RWPE1 (cell line): ENCODE data around the gene PWWP2B.

Experiments
- CTCF ChIA-PET: fragments of 350-600 bp; sonication (Branson Sonifier 250); formaldehyde crosslinking; extraction: SDS; loops from one replicate; lab custom pipeline; 2021; lab: Yijun Ruan, JAX
- POLR2A ChIA-PET: fragments of 400-600 bp; formaldehyde crosslinking; extraction: SDS; loops from one replicate; lab custom pipeline; 2020; ENCODE audit warnings: antibody characterized with exemption; ENCODE audit not compliant: low non-redundant PET; lab: Yijun Ruan, JAX
- DNase-seq: peaks from one replicate; pipeline ENCODE4 v3.0.0; 2012; ENCODE audit warnings: low spot score
- H3K27ac ChIP-seq: fragments of 450-650 bp; 2 replicates; pipeline ENCODE4 v1.5.1; 2017
- TF ChIP-seq, protein P1 (sequence below): fragments of 450-650 bp; conservative IDR thresholded peaks from 2 replicates; pipeline ENCODE4 v1.5.1; 2017; ENCODE audit warnings: low read depth, mild to moderate bottlenecking

The PWWP2B gene

DNA sequence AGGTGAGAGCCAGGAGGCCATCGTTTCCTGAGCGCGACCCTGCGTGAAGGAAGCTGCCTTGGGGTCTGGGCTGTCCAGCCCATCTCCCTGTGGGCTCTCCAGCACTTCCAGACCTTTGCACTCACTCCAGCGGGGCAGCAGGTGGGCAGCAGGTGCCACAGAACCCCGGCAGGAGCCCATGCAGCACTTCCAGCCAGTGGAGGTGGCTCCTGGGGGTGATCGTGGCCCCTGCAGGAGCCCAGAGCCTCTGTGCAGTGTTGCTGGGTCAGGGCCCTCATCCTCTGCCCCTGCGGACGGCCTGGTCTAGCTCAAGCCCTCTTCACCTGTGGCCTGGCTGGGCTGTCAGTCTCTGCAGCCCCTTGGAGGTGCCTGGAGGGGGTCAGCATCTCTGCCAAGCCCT is 59.9 kb downstream of the PWWP2B start:
- ChIA-PET CTCF (interaction anchor here (0.5 to 1.0 kb wide), 3 partner anchors 182 to 434 kb away, joined by 3 read pairs; no protein-coding TSS in a partner anchor), POLR2A (no interaction called here)
- TF ChIP-seq, protein P1, sequence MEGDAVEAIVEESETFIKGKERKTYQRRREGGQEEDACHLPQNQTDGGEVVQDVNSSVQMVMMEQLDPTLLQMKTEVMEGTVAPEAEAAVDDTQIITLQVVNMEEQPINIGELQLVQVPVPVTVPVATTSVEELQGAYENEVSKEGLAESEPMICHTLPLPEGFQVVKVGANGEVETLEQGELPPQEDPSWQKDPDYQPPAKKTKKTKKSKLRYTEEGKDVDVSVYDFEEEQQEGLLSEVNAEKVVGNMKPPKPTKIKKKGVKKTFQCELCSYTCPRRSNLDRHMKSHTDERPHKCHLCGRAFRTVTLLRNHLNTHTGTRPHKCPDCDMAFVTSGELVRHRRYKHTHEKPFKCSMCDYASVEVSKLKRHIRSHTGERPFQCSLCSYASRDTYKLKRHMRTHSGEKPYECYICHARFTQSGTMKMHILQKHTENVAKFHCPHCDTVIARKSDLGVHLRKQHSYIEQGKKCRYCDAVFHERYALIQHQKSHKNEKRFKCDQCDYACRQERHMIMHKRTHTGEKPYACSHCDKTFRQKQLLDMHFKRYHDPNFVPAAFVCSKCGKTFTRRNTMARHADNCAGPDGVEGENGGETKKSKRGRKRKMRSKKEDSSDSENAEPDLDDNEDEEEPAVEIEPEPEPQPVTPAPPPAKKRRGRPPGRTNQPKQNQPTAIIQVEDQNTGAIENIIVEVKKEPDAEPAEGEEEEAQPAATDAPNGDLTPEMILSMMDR = no peak
- no peak for DNase-seq
- H3K27ac ChIP-seq = no peak overlapping the region

DNA sequence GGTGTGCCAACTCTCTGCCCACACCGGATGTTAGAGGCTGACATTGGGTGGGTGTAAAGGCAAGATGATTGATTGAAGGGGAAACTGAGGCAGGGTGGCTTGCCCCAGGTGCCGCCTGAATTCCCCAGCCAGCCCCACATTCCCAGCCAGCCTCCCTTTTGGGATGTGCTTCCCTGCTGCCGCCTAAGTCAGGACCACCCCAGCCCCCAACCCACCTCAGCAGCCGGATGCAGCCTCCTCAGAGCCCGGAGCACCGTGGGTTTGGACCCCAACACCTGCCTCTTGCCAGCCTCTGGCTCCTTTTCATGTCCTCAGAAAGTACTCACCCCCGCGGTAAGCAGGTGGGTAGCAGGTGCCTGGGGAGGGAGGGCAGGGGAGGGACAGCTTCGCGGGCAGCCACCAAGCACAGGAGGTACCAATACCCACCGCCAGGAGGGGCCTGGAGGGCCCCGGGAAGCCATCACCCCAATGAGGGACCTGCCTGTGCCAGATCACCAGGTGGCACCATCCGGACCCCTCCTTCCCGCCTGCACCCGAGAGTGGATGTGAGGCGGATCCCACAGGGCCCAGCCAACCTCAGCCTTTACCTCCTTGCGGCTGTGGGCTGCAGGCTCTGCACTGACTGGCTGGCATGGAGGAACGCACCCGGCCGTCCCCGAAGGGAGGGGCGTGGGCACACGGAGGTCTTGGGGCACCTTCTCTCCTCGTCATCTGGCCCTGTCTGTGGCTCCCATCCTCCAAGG is 60.5 kb downstream of the PWWP2B start:
- H3K27ac ChIP-seq = no peak overlapping the region
- POLR2A ChIA-PET = no interaction called here
- TF ChIP-seq, protein P1 = no peak
- CTCF ChIA-PET = interaction anchor here (0.5 to 2.0 kb wide), 3 partner anchors 178 to 183 kb away, joined by 3 to 13 read pairs (median 3); no protein-coding TSS in a partner anchor
- DNase-seq = no peak

GRCh38 chr10:132458071-132458585 is 61.1 kb downstream of the PWWP2B start:
- ChIA-PET CTCF (interaction anchor here (1.0 to 2.4 kb wide), 4 partner anchors 79 to 181 kb away, joined by 3 to 13 read pairs (median 6); no protein-coding TSS in a partner anchor), POLR2A (no interaction called here)
- DNase-seq = no peak
- H3K27ac ChIP-seq = no peak overlapping the region
- TF ChIP-seq, protein P1 = no peak

DNA sequence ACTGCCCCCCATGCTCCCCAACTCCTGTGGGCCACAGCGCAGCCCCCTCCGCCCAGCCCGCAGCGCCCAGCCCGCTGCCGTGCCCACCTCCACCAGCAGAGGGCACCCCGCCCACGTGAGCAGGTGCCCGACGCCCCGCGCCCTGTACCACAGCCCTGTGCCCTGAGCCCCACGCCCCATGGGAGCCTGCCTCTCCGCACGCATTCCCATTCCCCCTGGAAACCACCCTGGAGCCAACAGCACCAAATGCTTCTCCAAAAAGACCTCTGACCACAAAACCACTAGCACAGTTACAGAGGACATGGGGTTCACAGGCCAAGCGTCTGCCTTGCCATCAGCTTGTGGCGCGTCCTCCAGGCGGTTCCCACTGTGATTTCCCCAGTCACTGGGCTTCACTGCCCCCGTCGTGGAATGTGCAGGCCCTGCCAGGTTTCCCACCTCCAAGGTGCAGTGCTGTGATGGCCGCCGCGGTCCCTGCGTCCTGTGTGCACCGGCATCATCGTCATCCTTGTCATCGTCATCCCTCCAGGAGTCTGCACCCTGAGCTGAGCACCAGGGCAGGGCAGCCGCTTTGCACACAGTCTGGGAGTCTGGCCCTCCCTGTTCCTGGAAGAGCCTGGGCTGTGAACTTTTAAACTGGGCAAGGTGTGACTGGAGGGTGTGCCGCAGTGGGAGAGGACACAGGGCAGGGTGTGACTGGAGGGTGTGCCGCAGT is 61.7 kb downstream of the PWWP2B start:
- CTCF ChIA-PET = interaction anchor here (0.7 to 2.4 kb wide), 6 partner anchors 71 to 910 kb away, joined by 3 to 13 read pairs (median 4); no protein-coding TSS in a partner anchor
- POLR2A ChIA-PET = no interaction called here
- TF ChIP-seq, protein P1 = peak; percentile 95
- no peak overlapping the region for H3K27ac ChIP-seq
- DNase-seq = peak; percentile 63

DNA sequence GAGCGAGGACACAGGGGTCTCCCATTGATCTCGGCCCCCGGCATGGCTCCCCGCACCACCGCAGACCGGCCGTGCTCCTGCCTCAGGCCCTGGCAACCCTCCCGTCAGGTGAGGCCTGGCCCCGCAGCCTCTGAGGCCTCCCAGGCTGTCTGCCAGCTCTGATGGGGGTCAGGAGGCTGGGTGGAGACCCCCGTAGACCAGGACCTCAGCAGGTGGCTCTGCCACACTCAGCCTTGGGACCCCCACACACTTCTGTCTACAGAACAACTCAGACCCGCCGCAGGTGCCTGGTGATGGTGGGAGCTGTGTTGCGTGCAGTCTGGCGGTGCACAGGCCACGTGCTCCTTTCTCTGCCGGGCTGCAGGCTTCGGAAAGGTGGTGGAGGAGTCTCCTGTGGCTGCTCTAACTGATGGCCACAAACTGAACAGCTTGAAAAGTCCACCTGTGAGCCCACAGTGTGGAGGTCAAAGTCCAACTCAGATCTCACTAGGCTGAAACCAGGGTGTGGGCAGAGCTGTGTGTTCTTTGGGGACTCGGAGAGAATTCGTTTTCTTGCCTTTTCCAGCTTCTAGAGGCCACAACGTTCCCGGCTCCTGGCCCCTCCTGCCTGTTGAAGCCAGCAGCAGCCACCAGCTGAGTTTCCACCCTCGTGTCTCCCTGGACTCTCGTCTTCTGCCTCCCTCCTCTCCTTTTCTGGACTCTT is 62.5 kb downstream of the PWWP2B start:
- no peak for DNase-seq
- TF ChIP-seq, protein P1 = no peak
- ChIA-PET POLR2A (no interaction called here), CTCF (interaction anchor here (0.6 to 2.4 kb wide), 7 partner anchors 70 to 910 kb away, joined by 3 to 13 read pairs (median 4); no protein-coding TSS in a partner anchor)
- no peak overlapping the region for H3K27ac ChIP-seq
